ENCODE results near the gene PTN.
A peak's percentile ranks its signal among the peaks of the same experiment; 100 is the strongest.

Gene PTN

GRCh38 chr7:137343281-137343841 lies at the start of gene PTN:
Gene PTN (minus strand): TSS chr7:137343733. CDS start chr7:137254973, 88,760 bp downstream.
- H3K27me3 ChIP-seq (ENCODE audit: control insufficient read depth, insufficient read depth, low read length): peaks cover 19% of the 10 kb centered on the region

GRCh38 chr7:137390076-137390475 lies 46.5 kb upstream of the PTN start:
- no peak overlapping the region for H3K9ac ChIP-seq (ENCODE audit: low read length)

More at GRCh38 chr7:137343281-137343841, at the start of gene PTN:
- Histone ChIP-seq H3K4me1 (ENCODE audit: control insufficient read depth, low read depth, low read length) (peaks cover 21% of the 10 kb centered on the region), H3K27ac (ENCODE audit: low read length) (peak within 1 kb of the TSS; percentile 0), H3K9me3 (ENCODE audit: control insufficient read depth, low read depth, low read length) (no peaks in the 10 kb centered on the region), H3K36me3 (ENCODE audit: control insufficient read depth, low read depth, low read length) (no peaks in the 10 kb centered on the region), H3K9ac (ENCODE audit: low read length) (peak within 1 kb of the TSS; percentile 65), H3K4me3 (ENCODE audit: low read length) (peak within 1 kb of the TSS; percentile 67)

GRCh38 chr7:137388916-137389315 lies 45.4 kb upstream of the PTN start:
- no peak overlapping the region for H3K4me3 ChIP-seq (ENCODE audit: low read length)
- no peaks in the 10 kb centered on the region for H3K9me3 ChIP-seq (ENCODE audit: control insufficient read depth, low read depth, low read length)
- H3K36me3 ChIP-seq (ENCODE audit: control insufficient read depth, low read depth, low read length): no peaks in the 10 kb centered on the region
- H3K27ac ChIP-seq (ENCODE audit: low read length): no peak overlapping the region
- no peak overlapping the region for H3K9ac ChIP-seq (ENCODE audit: low read length)
- peaks cover 18% of the 10 kb centered on the region for H3K4me1 ChIP-seq (ENCODE audit: control insufficient read depth, low read depth, low read length)
- no peaks in the 10 kb centered on the region for H3K27me3 ChIP-seq (ENCODE audit: control insufficient read depth, insufficient read depth, low read length)

More at GRCh38 chr7:137390076-137390475, 46.5 kb upstream of the PTN start:
- Histone ChIP-seq H3K4me1 (ENCODE audit: control insufficient read depth, low read depth, low read length) (peaks cover 18% of the 10 kb centered on the region), H3K9me3 (ENCODE audit: control insufficient read depth, low read depth, low read length) (no peaks in the 10 kb centered on the region), H3K4me3 (ENCODE audit: low read length) (no peak overlapping the region), H3K27ac (ENCODE audit: low read length) (no peak overlapping the region), H3K36me3 (ENCODE audit: control insufficient read depth, low read depth, low read length) (no peaks in the 10 kb centered on the region), H3K27me3 (ENCODE audit: control insufficient read depth, insufficient read depth, low read length) (no peaks in the 10 kb centered on the region)

- H3K4me3 ChIP-seq (ENCODE audit: low read length): peak overlapping the region; percentile 12
- no peaks in the 10 kb centered on the region for H3K36me3 ChIP-seq (ENCODE audit: control insufficient read depth, low read depth, low read length)
- H3K9me3 ChIP-seq (ENCODE audit: control insufficient read depth, low read depth, low read length): no peaks in the 10 kb centered on the region
- no peaks in the 10 kb centered on the region for H3K27me3 ChIP-seq (ENCODE audit: control insufficient read depth, insufficient read depth, low read length)
- no peak overlapping the region for H3K27ac ChIP-seq (ENCODE audit: low read length)
- no peak overlapping the region for H3K9ac ChIP-seq (ENCODE audit: low read length)
- H3K4me1 ChIP-seq (ENCODE audit: control insufficient read depth, low read depth, low read length): peaks cover 15% of the 10 kb centered on the region
Observed at GRCh38 chr7:137386966-137387365, 43.4 kb upstream of the PTN start.

GRCh38 chr7:137381045-137381444 lies 37.5 kb upstream of the PTN start:
- Histone ChIP-seq H3K36me3 (ENCODE audit: control insufficient read depth, low read depth, low read length) (no peaks in the 10 kb centered on the region), H3K9ac (ENCODE audit: low read length) (no peak overlapping the region), H3K27ac (ENCODE audit: low read length) (no peak overlapping the region), H3K4me3 (ENCODE audit: low read length) (no peak overlapping the region), H3K9me3 (ENCODE audit: control insufficient read depth, low read depth, low read length) (no peaks in the 10 kb centered on the region), H3K27me3 (ENCODE audit: control insufficient read depth, insufficient read depth, low read length) (no peaks in the 10 kb centered on the region), H3K4me1 (ENCODE audit: control insufficient read depth, low read depth, low read length) (no peaks in the 10 kb centered on the region)

GRCh38 chr7:137373507-137373906 lies 30.0 kb upstream of the PTN start:
- Histone ChIP-seq H3K4me3 (ENCODE audit: low read length) (no peak overlapping the region), H3K4me1 (ENCODE audit: control insufficient read depth, low read depth, low read length) (peaks cover 3% of the 10 kb centered on the region), H3K9ac (ENCODE audit: low read length) (no peak overlapping the region), H3K9me3 (ENCODE audit: control insufficient read depth, low read depth, low read length) (no peaks in the 10 kb centered on the region), H3K27ac (ENCODE audit: low read length) (no peak overlapping the region), H3K27me3 (ENCODE audit: control insufficient read depth, insufficient read depth, low read length) (no peaks in the 10 kb centered on the region), H3K36me3 (ENCODE audit: control insufficient read depth, low read depth, low read length) (no peaks in the 10 kb centered on the region)

GRCh38 chr7:137371616-137372015 lies 28.1 kb upstream of the PTN start:
- Histone ChIP-seq H3K36me3 (ENCODE audit: control insufficient read depth, low read depth, low read length) (no peaks in the 10 kb centered on the region), H3K9me3 (ENCODE audit: control insufficient read depth, low read depth, low read length) (no peaks in the 10 kb centered on the region), H3K9ac (ENCODE audit: low read length) (no peak overlapping the region), H3K27ac (ENCODE audit: low read length) (no peak overlapping the region), H3K4me1 (ENCODE audit: control insufficient read depth, low read depth, low read length) (peaks cover 3% of the 10 kb centered on the region), H3K27me3 (ENCODE audit: control insufficient read depth, insufficient read depth, low read length) (no peaks in the 10 kb centered on the region), H3K4me3 (ENCODE audit: low read length) (no peak overlapping the region)

GRCh38 chr7:137366995-137367394 lies 23.5 kb upstream of the PTN start:
- Histone ChIP-seq H3K36me3 (ENCODE audit: control insufficient read depth, low read depth, low read length) (no peaks in the 10 kb centered on the region), H3K27ac (ENCODE audit: low read length) (no peak overlapping the region), H3K9ac (ENCODE audit: low read length) (no peak overlapping the region), H3K9me3 (ENCODE audit: control insufficient read depth, low read depth, low read length) (peaks cover 6% of the 10 kb centered on the region), H3K27me3 (ENCODE audit: control insufficient read depth, insufficient read depth, low read length) (no peaks in the 10 kb centered on the region), H3K4me3 (ENCODE audit: low read length) (no peak overlapping the region), H3K4me1 (ENCODE audit: control insufficient read depth, low read depth, low read length) (no peaks in the 10 kb centered on the region)

GRCh38 chr7:137363683-137364082 lies 20.1 kb upstream of the PTN start:
- Histone ChIP-seq H3K9me3 (ENCODE audit: control insufficient read depth, low read depth, low read length) (peaks cover 33% of the 10 kb centered on the region), H3K4me1 (ENCODE audit: control insufficient read depth, low read depth, low read length) (no peaks in the 10 kb centered on the region), H3K4me3 (ENCODE audit: low read length) (no peak overlapping the region), H3K27me3 (ENCODE audit: control insufficient read depth, insufficient read depth, low read length) (no peaks in the 10 kb centered on the region), H3K27ac (ENCODE audit: low read length) (no peak overlapping the region), H3K36me3 (ENCODE audit: control insufficient read depth, low read depth, low read length) (no peaks in the 10 kb centered on the region), H3K9ac (ENCODE audit: low read length) (no peak overlapping the region)

GRCh38 chr7:137360087-137360679 lies 16.6 kb upstream of the PTN start:
- Histone ChIP-seq H3K9ac (ENCODE audit: low read length) (no peak overlapping the region), H3K36me3 (ENCODE audit: control insufficient read depth, low read depth, low read length) (no peaks in the 10 kb centered on the region), H3K4me3 (ENCODE audit: low read length) (no peak overlapping the region), H3K27me3 (ENCODE audit: control insufficient read depth, insufficient read depth, low read length) (no peaks in the 10 kb centered on the region), H3K9me3 (ENCODE audit: control insufficient read depth, low read depth, low read length) (peaks cover 36% of the 10 kb centered on the region), H3K4me1 (ENCODE audit: control insufficient read depth, low read depth, low read length) (no peaks in the 10 kb centered on the region), H3K27ac (ENCODE audit: low read length) (no peak overlapping the region)

GRCh38 chr7:137354961-137355360 lies 11.4 kb upstream of the PTN start:
- Histone ChIP-seq H3K27ac (ENCODE audit: low read length) (no peak overlapping the region), H3K9ac (ENCODE audit: low read length) (no peak overlapping the region), H3K4me1 (ENCODE audit: control insufficient read depth, low read depth, low read length) (no peaks in the 10 kb centered on the region), H3K36me3 (ENCODE audit: control insufficient read depth, low read depth, low read length) (no peaks in the 10 kb centered on the region), H3K4me3 (ENCODE audit: low read length) (no peak overlapping the region), H3K27me3 (ENCODE audit: control insufficient read depth, insufficient read depth, low read length) (no peaks in the 10 kb centered on the region), H3K9me3 (ENCODE audit: control insufficient read depth, low read depth, low read length) (peaks cover 16% of the 10 kb centered on the region)

- H3K27me3 ChIP-seq (ENCODE audit: control insufficient read depth, insufficient read depth, low read length): no peaks in the 10 kb centered on the region
- no peaks in the 10 kb centered on the region for H3K36me3 ChIP-seq (ENCODE audit: control insufficient read depth, low read depth, low read length)
- no peak overlapping the region for H3K9ac ChIP-seq (ENCODE audit: low read length)
- H3K27ac ChIP-seq (ENCODE audit: low read length): no peak overlapping the region
- no peaks in the 10 kb centered on the region for H3K4me1 ChIP-seq (ENCODE audit: control insufficient read depth, low read depth, low read length)
- peaks cover 10% of the 10 kb centered on the region for H3K9me3 ChIP-seq (ENCODE audit: control insufficient read depth, low read depth, low read length)
- H3K4me3 ChIP-seq (ENCODE audit: low read length): no peak overlapping the region
Observed at GRCh38 chr7:137354396-137354795, 10.9 kb upstream of the PTN start.
